HFF-Myc (cell line): ENCODE measurements around the gene P4HA3.
A peak's percentile ranks its signal among the peaks of the same experiment; 100 is the strongest.

ENCODE experiments used
- DNase-seq: peaks from one replicate; pipeline ENCODE4 v3.0.0-alpha.2; 2011; ENCODE audit warnings: low read depth; ENCODE audit errors: extremely low read depth
- H3K4me3 ChIP-seq: replicated peaks from 2 replicates; pipeline ENCODE4 v1.5.1; 2011; ENCODE audit warnings: low read depth, mild to moderate bottlenecking, control low read depth, low read length
- CTCF ChIP-seq: IDR thresholded peaks from 2 replicates; pipeline ENCODE4 v1.5.1; 2012; ENCODE audit warnings: mild to moderate bottlenecking, low read depth, low read length, control low read depth; ENCODE audit errors: missing control alignments

The P4HA3 gene

GRCh38 chr11:74326665-74327064 is 15.2 kb upstream of the P4HA3 start:
- no peak for DNase-seq
- no peak for TF ChIP-seq CTCF
- H3K4me3 ChIP-seq, result no peak overlapping the region

GRCh38 chr11:74325649-74326645 is 14.5 kb upstream of the P4HA3 start:
- H3K4me3 ChIP-seq, result no peak overlapping the region
- DNase-seq, result no peak
- no peak for TF ChIP-seq CTCF

GRCh38 chr11:74322667-74323066 is 11.2 kb upstream of the P4HA3 start:
- DNase-seq, result no peak
- no peak for TF ChIP-seq CTCF
- no peak overlapping the region for H3K4me3 ChIP-seq

- TF ChIP-seq CTCF, result peak; percentile 67
- no peak for DNase-seq
- no peak overlapping the region for H3K4me3 ChIP-seq
Measured at GRCh38 chr11:74321487-74322188, 10.2 kb upstream of the P4HA3 start.

GRCh38 chr11:74320538-74320937 is 9.1 kb upstream of the P4HA3 start:
- no peak for TF ChIP-seq CTCF
- H3K4me3 ChIP-seq, result no peak overlapping the region
- DNase-seq, result no peak

- no peak overlapping the region for H3K4me3 ChIP-seq
- peak; percentile 67 for DNase-seq
- TF ChIP-seq CTCF, result no peak
Measured at GRCh38 chr11:74319139-74319816, 7.8 kb upstream of the P4HA3 start.
